Hepatocyte (in vitro differentiated cells): ENCODE data around the gene XPR1.

Source experiments
- EZH2 ChIP-seq: fragments of 200-600 bp; sonication (generic); IDR thresholded peaks from 2 replicates; pipeline ENCODE4 v1.6.1; 2016; ENCODE audit warnings: antibody characterized with exemption, mild to moderate bottlenecking, borderline replicate concordance
- TF ChIP-seq, protein P1 (sequence below): fragments of 200-600 bp; sonication (generic); IDR thresholded peaks from 2 replicates; pipeline ENCODE4 v1.5.1; 2016; ENCODE audit warnings: antibody characterized with exemption, mild to moderate bottlenecking; ENCODE audit not compliant: poor library complexity

DNA sequence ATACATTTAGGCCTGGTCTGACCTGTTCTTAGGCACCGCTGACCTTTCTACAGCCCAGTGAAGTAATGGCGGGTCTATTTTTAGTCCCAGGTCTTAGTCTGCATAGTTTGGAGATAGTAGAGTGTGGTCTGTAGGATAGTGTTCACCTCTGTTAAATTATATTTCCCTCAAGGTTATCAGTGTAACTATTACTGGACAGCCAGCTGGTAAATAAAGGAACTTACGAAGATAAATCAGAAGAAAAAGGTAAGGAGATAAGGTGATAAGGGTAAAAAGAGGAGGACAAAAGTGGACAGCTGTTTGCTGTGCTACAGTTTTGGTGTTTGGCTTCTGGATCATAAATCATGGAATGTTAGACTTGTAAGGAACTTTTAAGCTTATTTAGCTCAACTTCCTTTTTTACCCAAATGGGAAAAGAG lies 8.7 kb downstream of the XPR1 start:
- TF ChIP-seq EZH2 = no peak
- TF ChIP-seq, protein P1, sequence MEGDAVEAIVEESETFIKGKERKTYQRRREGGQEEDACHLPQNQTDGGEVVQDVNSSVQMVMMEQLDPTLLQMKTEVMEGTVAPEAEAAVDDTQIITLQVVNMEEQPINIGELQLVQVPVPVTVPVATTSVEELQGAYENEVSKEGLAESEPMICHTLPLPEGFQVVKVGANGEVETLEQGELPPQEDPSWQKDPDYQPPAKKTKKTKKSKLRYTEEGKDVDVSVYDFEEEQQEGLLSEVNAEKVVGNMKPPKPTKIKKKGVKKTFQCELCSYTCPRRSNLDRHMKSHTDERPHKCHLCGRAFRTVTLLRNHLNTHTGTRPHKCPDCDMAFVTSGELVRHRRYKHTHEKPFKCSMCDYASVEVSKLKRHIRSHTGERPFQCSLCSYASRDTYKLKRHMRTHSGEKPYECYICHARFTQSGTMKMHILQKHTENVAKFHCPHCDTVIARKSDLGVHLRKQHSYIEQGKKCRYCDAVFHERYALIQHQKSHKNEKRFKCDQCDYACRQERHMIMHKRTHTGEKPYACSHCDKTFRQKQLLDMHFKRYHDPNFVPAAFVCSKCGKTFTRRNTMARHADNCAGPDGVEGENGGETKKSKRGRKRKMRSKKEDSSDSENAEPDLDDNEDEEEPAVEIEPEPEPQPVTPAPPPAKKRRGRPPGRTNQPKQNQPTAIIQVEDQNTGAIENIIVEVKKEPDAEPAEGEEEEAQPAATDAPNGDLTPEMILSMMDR = no peak
